Astrocyte of the cerebellum (primary cell): ENCODE data around the gene FAM124A.

Source experiments
- DNase-seq: peaks from one replicate; pipeline ENCODE4 v3.0.0-alpha.2; 2011; ENCODE audit warnings: low read depth
- H3K4me3 ChIP-seq: 2 replicates; pipeline ENCODE4 v1.5.1; 2011; ENCODE audit warnings: mild to moderate bottlenecking, low read depth, low read length, moderate library complexity
- CTCF ChIP-seq: IDR thresholded peaks from 2 replicates; pipeline ENCODE4 v1.5.1; 2012; ENCODE audit warnings: low read length, low read depth, moderate library complexity, mild to moderate bottlenecking; ENCODE audit errors: missing control alignments
- in situ Hi-C: cut with HindIII; loops from 2 replicates; pipeline ENCODE4 v1.10.0; 2017; ENCODE audit warnings: low sequenced_read_pairs

FAM124A gene

GRCh38 chr13:51260154-51260553 is 38.0 kb downstream of the FAM124A start:
- TF ChIP-seq CTCF = no peak
- in situ Hi-C loops = no loop called here

GRCh38 chr13:51261610-51262249 is 39.5 kb downstream of the FAM124A start:
- in situ Hi-C loops = no loop called here

More at GRCh38 chr13:51260154-51260553, 38.0 kb downstream of the FAM124A start:
- DNase-seq = no peak
- H3K4me3 ChIP-seq = no peak overlapping the region

GRCh38 chr13:51262501-51263211 is 40.5 kb downstream of the FAM124A start:
- no peak overlapping the region for H3K4me3 ChIP-seq
- in situ Hi-C loops = no loop called here
- no peak for DNase-seq
- peak; percentile 9 for TF ChIP-seq CTCF

More at GRCh38 chr13:51261610-51262249, 39.5 kb downstream of the FAM124A start:
- TF ChIP-seq CTCF = no peak
- no peak for DNase-seq
- no peak overlapping the region for H3K4me3 ChIP-seq

GRCh38 chr13:51266642-51267041 is 44.4 kb downstream of the FAM124A start:
- H3K4me3 ChIP-seq = no peak overlapping the region
- DNase-seq = no peak
- TF ChIP-seq CTCF = no peak
- in situ Hi-C loops = no loop called here

- TF ChIP-seq CTCF = no peak
- no peak overlapping the region for H3K4me3 ChIP-seq
- no peak for DNase-seq
- in situ Hi-C loops = no loop called here
These were observed 45.4 kb downstream of the FAM124A start for GRCh38 chr13:51267622-51268021.

- no peak for DNase-seq
- H3K4me3 ChIP-seq = no peak overlapping the region
- TF ChIP-seq CTCF = no peak
- in situ Hi-C loops = no loop called here
These were observed 46.8 kb downstream of the FAM124A start for GRCh38 chr13:51269039-51269438.
